HepG2 (cell line): Measurements from ENCODE around the gene WDR82. TPM values are rescaled to one million over a fixed set of nuclear protein-coding genes. Genes with fewer than 3 reads are reported as not detected.

Experiments used
- ATAC-seq: fragments of 200-7000 bp; cut with Tn5 transposase; 3 replicates; pipeline ENCODE4 v1.9.1; 2020; ENCODE audit warnings: mild to moderate bottlenecking, moderate library complexity
- BruUV-seq: library from RNA; stranded (reverse); fragments of 400-500 nt; replicated peaks from 2 replicates; lab custom pipeline; 2021; lab: Mats Ljungman, UMichigan
- CTCF ChIA-PET: fragments of 300-600 bp; formaldehyde crosslinking; extraction: SDS; loops from one replicate; lab custom pipeline; 2021; ENCODE audit warnings: low total read pairs, inconsistent platforms, low intra/inter-chr PET ratio; lab: Yijun Ruan, JAX
- POLR2A ChIA-PET: fragments of 350-600 bp; sonication (Branson Sonifier 250); formaldehyde crosslinking; loops from one replicate; lab custom pipeline; 2020; ENCODE audit warnings: antibody characterized with exemption, inconsistent platforms; lab: Yijun Ruan, JAX
- DNase-seq: peaks from one replicate; pipeline ENCODE4 v3.0.0-alpha.2; 2015; ENCODE audit warnings: low spot score
- FAIRE-seq: peaks from 3 replicates; lab custom pipeline; 2011; peaks lifted over from hg19 to GRCh38; lab: Jason Lieb, UNC
- H2AFZ ChIP-seq: one replicate; pipeline ENCODE4 v1.6.1; 2011; ENCODE audit warnings: low read length, inconsistent platforms
- H3K27ac ChIP-seq: fragments of 300-600 bp; 3 replicates; pipeline ENCODE4 v1.8.0; 2011; ENCODE audit warnings: mixed run types, mild to moderate bottlenecking, mixed read lengths, low read length, inconsistent platforms; ENCODE audit not compliant: insufficient read depth; ENCODE audit errors: extremely low read length
- H3K27me3 ChIP-seq, 2 experiments: fragments of 200-600 bp in 1 of 2; 2 replicates in 1 of 2; 3 replicates in 1 of 2; pipeline versions ENCODE4 v1.6.0 to v1.8.0; 2011; ENCODE audit warnings: low read length in 2 of 2, mild to moderate bottlenecking in 2 of 2, moderate library complexity in 2 of 2, inconsistent platforms in 1 of 2; ENCODE audit not compliant: insufficient read depth in 2 of 2, control insufficient read depth in 1 of 2
- H3K36me3 ChIP-seq, 2 experiments: fragments of 200-600 bp in 1 of 2; replicated peaks in 1 of 2; 2 replicates in 1 of 2; 3 replicates in 1 of 2; pipeline versions ENCODE4 v1.5.1 to v1.8.0; 2011; ENCODE audit warnings: low read length in 2 of 2, inconsistent platforms in 1 of 2; ENCODE audit not compliant: insufficient read depth in 2 of 2, control insufficient read depth in 1 of 2
- H3K4me1 ChIP-seq: 2 replicates; pipeline ENCODE4 v1.5.1; 2012; ENCODE audit warnings: low read length, inconsistent platforms; ENCODE audit not compliant: insufficient read depth
- H3K4me2 ChIP-seq: 2 replicates; pipeline ENCODE4 v1.6.0; 2011; ENCODE audit warnings: low read depth, low read length, inconsistent platforms
- H3K4me3 ChIP-seq, 3 experiments: fragments of 200-600 bp in 1 of 3; sonication (generic), shearing (Covaris generic) in 1 of 3; replicated peaks in 1 of 3; 2 replicates each; pipeline ENCODE4 v1.5.1; 2011 to 2016; ENCODE audit warnings: low read length in 3 of 3, inconsistent platforms in 2 of 3, low read depth in 2 of 3, mild to moderate bottlenecking in 2 of 3, control low read depth in 1 of 3, mixed read lengths in 1 of 3; ENCODE audit not compliant: insufficient read depth in 1 of 3
- H3K79me2 ChIP-seq: one replicate; pipeline ENCODE4 v1.6.1; 2011; ENCODE audit warnings: low read length, inconsistent platforms; ENCODE audit not compliant: insufficient read depth
- H3K9ac ChIP-seq: 2 replicates; pipeline ENCODE4 v1.6.0; 2011; ENCODE audit warnings: mild to moderate bottlenecking, low read depth, low read length, inconsistent platforms; ENCODE audit not compliant: insufficient read depth
- H3K9me3 ChIP-seq: 2 replicates; pipeline ENCODE4 v1.5.1; 2012; ENCODE audit warnings: mild to moderate bottlenecking, low read length
- H4K20me1 ChIP-seq: 2 replicates; pipeline ENCODE4 v1.6.0; 2011; ENCODE audit warnings: inconsistent platforms, mild to moderate bottlenecking, low read length, moderate library complexity; ENCODE audit not compliant: insufficient read depth
- AHR ChIP-seq: IDR thresholded peaks from 2 replicates; pipeline ENCODE4 v1.6.1; 2018; ENCODE audit warnings: missing genetic modification reagents, missing compliant biosample characterization
- ARHGAP35 ChIP-seq: sonication (generic); formaldehyde crosslinking; IDR thresholded peaks from 2 replicates; pipeline ENCODE4 v1.9.0; 2022; ENCODE audit warnings: mild to moderate bottlenecking, inconsistent platforms, moderate library complexity, missing genetic modification reagents, borderline replicate concordance
- CBX5 ChIP-seq: sonication (generic); formaldehyde crosslinking; IDR thresholded peaks from 2 replicates; pipeline ENCODE4 v1.4.0; 2020; ENCODE audit warnings: missing genetic modification reagents, borderline replicate concordance
- GTF2F1 ChIP-seq: fragments of 150-350 bp; IDR thresholded peaks from 2 replicates; pipeline ENCODE4 v1.6.1; 2014; ENCODE audit warnings: low read length
- MTA1 ChIP-seq: sonication (generic); formaldehyde crosslinking; IDR thresholded peaks from 2 replicates; pipeline ENCODE4 v1.4.0; 2020; ENCODE audit warnings: missing genetic modification reagents, mild to moderate bottlenecking, borderline replicate concordance
- MTA3 ChIP-seq: sonication (generic); formaldehyde crosslinking; IDR thresholded peaks from 2 replicates; pipeline ENCODE4 v1.4.0; 2020; ENCODE audit warnings: missing genetic modification reagents
- PLRG1 ChIP-seq: fragments of 450-650 bp; conservative IDR thresholded peaks from 2 replicates; pipeline ENCODE4 v1.6.1; 2016
- RNF2 ChIP-seq: fragments of 450-650 bp; conservative IDR thresholded peaks from 2 replicates; pipeline ENCODE4 v1.6.1; 2016; ENCODE audit warnings: low read depth
- SUZ12 ChIP-seq: fragments of 150-350 bp; IDR thresholded peaks from 2 replicates; pipeline ENCODE4 v1.6.1; 2014; ENCODE audit warnings: low read depth, low read length
- U2AF1 ChIP-seq: fragments of 200-400 bp; formaldehyde crosslinking; optimal IDR thresholded peaks from 2 replicates; pipeline ENCODE3; 2017; ENCODE audit warnings: mild to moderate bottlenecking, low read depth, low read length
- ZFAT ChIP-seq: sonication (generic); formaldehyde crosslinking; conservative IDR thresholded peaks from 2 replicates; pipeline ENCODE4 v1.8.1; 2023; ENCODE audit warnings: missing genetic modification reagents, inconsistent platforms
- ZNF101 ChIP-seq: sonication (generic); formaldehyde crosslinking; IDR thresholded peaks from 2 replicates; pipeline ENCODE4 v1.4.0; 2020; ENCODE audit warnings: mild to moderate bottlenecking, low read depth, missing genetic modification reagents, borderline replicate concordance
- ZNF253 ChIP-seq: sonication (generic); formaldehyde crosslinking; IDR thresholded peaks from 2 replicates; pipeline ENCODE4 v1.8.0; 2022; ENCODE audit warnings: mild to moderate bottlenecking, missing genetic modification reagents, borderline replicate concordance
- ZNF350 ChIP-seq: sonication (generic); formaldehyde crosslinking; IDR thresholded peaks from 2 replicates; pipeline ENCODE4 v1.4.0; 2020; ENCODE audit warnings: mild to moderate bottlenecking, low read depth, missing genetic modification reagents, borderline replicate concordance
- ZNF547 ChIP-seq: sonication (generic); formaldehyde crosslinking; IDR thresholded peaks from 2 replicates; pipeline ENCODE4 v1.5.1; 2020; ENCODE audit warnings: mild to moderate bottlenecking, missing genetic modification reagents
- ZNF557 ChIP-seq: sonication (generic); formaldehyde crosslinking; IDR thresholded peaks from 2 replicates; pipeline ENCODE4 v1.4.0; 2020; ENCODE audit warnings: missing genetic modification reagents
- ZNF577 ChIP-seq: sonication (generic); formaldehyde crosslinking; IDR thresholded peaks from 2 replicates; pipeline ENCODE4 v1.4.0; 2020; ENCODE audit warnings: mild to moderate bottlenecking, low read depth, missing genetic modification reagents, borderline replicate concordance
- ZNF841 ChIP-seq: sonication (generic); formaldehyde crosslinking; IDR thresholded peaks from 2 replicates; pipeline ENCODE4 v1.8.1; 2023; ENCODE audit warnings: missing genetic modification reagents, borderline replicate concordance
- WGBS: methylation state at CpG from one replicate; pipeline ENCODE4 v1.1.6; 2017; ENCODE audit warnings: low lambda C conversion rate; 5-methylcytosine and 5-hydroxymethylcytosine counted together
- in situ Hi-C: cut with HindIII; loops from 2 replicates; pipeline ENCODE4 v1.10.0; 2017; ENCODE audit warnings: low pct_unique_long_range_greater_than_20kb; ENCODE audit not compliant: extremely low pct_ligation_motif_present
- intact Hi-C: fragments of 100-400 bp; cut with micrococcal nuclease; formaldehyde crosslinking; loops from one replicate; pipeline ENCODE4 v1.10.0; 2022; ENCODE audit not compliant: unreplicated experiment
- polyA plus RNA-seq, 8 experiments: library from polyadenylated mRNA; depleted of rRNA in 3 of 8; stranded (reverse) in 7 of 8; unstranded in 1 of 8; fragments of >200 nt; fragmentation: Illumina TruSeq in 4 of 8; extraction: Trizol in 4 of 8; gene quantifications; 2 replicates each; pipeline versions ENCODE4 v1.2.1 to v1.2.3, GENCODE V29; 2011 to 2016; ENCODE audit warnings: low read depth in 4 of 8, missing spikeins in 1 of 8, mixed read lengths in 1 of 8; ENCODE audit not compliant: insufficient read depth in 1 of 8
- total RNA-seq, 5 experiments: library from RNA; depleted of rRNA; stranded (reverse); fragments of >200 nt; fragmentation: Illumina TruSeq; extraction: Trizol; gene quantifications; 2 replicates each; pipeline ENCODE4 v1.2.3, GENCODE V29; 2016; ENCODE audit warnings: low read depth in 1 of 5
- TF ChIP-seq, protein P1 (sequence below): sonication (generic); formaldehyde crosslinking; IDR thresholded peaks from 2 replicates; pipeline ENCODE4 v1.8.0; 2022; ENCODE audit warnings: mild to moderate bottlenecking, missing genetic modification reagents; ENCODE audit not compliant: insufficient replicate concordance
- TF ChIP-seq, protein P2 (sequence below): sonication (generic); formaldehyde crosslinking; conservative IDR thresholded peaks from 2 replicates; pipeline ENCODE4 v1.8.0; 2022; ENCODE audit warnings: mild to moderate bottlenecking, moderate library complexity, missing genetic modification reagents
- TF ChIP-seq, protein P3 (sequence below): sonication (generic); formaldehyde crosslinking; IDR thresholded peaks from 2 replicates; pipeline ENCODE4 v1.5.0; 2020; ENCODE audit warnings: missing genetic modification reagents, mild to moderate bottlenecking, borderline replicate concordance

WDR82 gene
- total and polyA plus RNA-seq, 2 of the 13 experiments (the other 11 are each of a cell fraction or from before 2014, with no cell fraction given): 39.1 to 59.5 TPM

DNA sequence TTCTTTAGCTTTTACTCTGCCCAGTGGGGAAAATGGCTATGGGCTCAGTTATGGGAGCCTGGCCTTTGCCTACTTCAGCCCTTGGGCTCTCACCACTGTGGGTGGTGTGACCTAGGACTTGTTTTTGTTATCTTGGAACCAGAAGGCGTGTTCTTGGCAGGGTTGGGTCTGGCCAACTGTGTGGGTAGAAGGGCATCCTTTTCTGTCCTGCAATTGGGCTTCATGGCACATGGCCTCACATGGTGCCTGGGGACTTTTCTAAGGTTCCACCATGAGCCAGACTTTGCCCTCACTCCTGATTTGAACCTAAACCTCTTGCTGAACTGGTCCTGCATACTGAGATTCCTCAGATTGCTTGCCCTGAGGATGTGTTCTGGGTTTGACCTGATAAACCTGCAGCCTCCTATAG, 10.9 kb upstream of the WDR82 start:
- Histone ChIP-seq H3K4me2 (peak overlapping the region; percentile 97), H3K9ac (peak overlapping the region; percentile 99), H3K79me2 (peaks cover 28% of the 10 kb centered on the region), H3K27me3 (no peaks in the 10 kb centered on the region; a peak in 1 of 5 replicates), H3K27ac (peak overlapping the region; percentile 96), H2AFZ (no peak overlapping the region), H3K4me3 (peak overlapping the region; percentile 11 to 97 (median 78); a peak in 5 of 6 replicates), H3K9me3 (no peaks in the 10 kb centered on the region), H3K36me3 (peaks cover 11 to 22% of the 10 kb centered on the region in 2 experiments; a peak in 4 of 5 replicates), H3K4me1 (peaks cover 65% of the 10 kb centered on the region), H4K20me1 (peaks cover 23% of the 10 kb centered on the region)
- in situ Hi-C loops: no loop called here
- FAIRE-seq: no peak
- DNase-seq: no peak
- CTCF ChIA-PET: interaction anchor here (3.8 kb wide), 1 partner anchor 50 kb away, joined by 49 read pairs; no protein-coding TSS in a partner anchor
- no peak; the same call in 2 of the 3 replicates for ATAC-seq
- no TSS peak for BruUV-seq
- intact Hi-C loops: loop anchor here (5.0 to 10.0 kb wide), 2 partner anchors 52 to 475 kb away; partner anchors contain the start of gene TWF2
- WGBS: 33% methylated on average over 1 of the region's 1 CpG
- POLR2A ChIA-PET: interaction anchor here (0.7 to 9.0 kb wide), 27 partner anchors 8 to 804 kb away, joined by 3 to 165 read pairs (median 7); partner anchors contain the start of genes POC1A, PPM1M, SEMA3G and TWF2
- TF ChIP-seq MTA1 (CRISPR knock-in tag) (0 out of 2 replicates have a peak, but pooled peaks have one; percentile 1), ZNF841 (CRISPR knock-in tag) (no peak), MTA3 (CRISPR knock-in tag) (no peak), GTF2F1 (no peak), ZFAT (no peak), ZNF577 (CRISPR knock-in tag) (no peak), AHR (no peak), U2AF1 (no peak), ZNF253 (no peak), RNF2 (no peak), ARHGAP35 (CRISPR knock-in tag) (no peak), PLRG1 (no peak), ZNF547 (CRISPR knock-in tag) (no peak), CBX5 (no peak), ZNF557 (no peak), SUZ12 (no peak), ZNF350 (CRISPR knock-in tag) (no peak), ZNF101 (CRISPR knock-in tag) (no peak; the same call in 1 of the 2 replicates)
- TF ChIP-seq, protein P1, sequence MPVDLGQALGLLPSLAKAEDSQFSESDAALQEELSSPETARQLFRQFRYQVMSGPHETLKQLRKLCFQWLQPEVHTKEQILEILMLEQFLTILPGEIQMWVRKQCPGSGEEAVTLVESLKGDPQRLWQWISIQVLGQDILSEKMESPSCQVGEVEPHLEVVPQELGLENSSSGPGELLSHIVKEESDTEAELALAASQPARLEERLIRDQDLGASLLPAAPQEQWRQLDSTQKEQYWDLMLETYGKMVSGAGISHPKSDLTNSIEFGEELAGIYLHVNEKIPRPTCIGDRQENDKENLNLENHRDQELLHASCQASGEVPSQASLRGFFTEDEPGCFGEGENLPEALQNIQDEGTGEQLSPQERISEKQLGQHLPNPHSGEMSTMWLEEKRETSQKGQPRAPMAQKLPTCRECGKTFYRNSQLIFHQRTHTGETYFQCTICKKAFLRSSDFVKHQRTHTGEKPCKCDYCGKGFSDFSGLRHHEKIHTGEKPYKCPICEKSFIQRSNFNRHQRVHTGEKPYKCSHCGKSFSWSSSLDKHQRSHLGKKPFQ (CRISPR knock-in tag): peak; percentile 57
- TF ChIP-seq, protein P2, sequence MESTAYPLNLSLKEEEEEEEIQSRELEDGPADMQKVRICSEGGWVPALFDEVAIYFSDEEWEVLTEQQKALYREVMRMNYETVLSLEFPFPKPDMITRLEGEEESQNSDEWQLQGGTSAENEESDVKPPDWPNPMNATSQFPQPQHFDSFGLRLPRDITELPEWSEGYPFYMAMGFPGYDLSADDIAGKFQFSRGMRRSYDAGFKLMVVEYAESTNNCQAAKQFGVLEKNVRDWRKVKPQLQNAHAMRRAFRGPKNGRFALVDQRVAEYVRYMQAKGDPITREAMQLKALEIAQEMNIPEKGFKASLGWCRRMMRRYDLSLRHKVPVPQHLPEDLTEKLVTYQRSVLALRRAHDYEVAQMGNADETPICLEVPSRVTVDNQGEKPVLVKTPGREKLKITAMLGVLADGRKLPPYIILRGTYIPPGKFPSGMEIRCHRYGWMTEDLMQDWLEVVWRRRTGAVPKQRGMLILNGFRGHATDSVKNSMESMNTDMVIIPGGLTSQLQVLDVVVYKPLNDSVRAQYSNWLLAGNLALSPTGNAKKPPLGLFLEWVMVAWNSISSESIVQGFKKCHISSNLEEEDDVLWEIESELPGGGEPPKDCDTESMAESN (CRISPR knock-in tag): no peak
- TF ChIP-seq, protein P3, sequence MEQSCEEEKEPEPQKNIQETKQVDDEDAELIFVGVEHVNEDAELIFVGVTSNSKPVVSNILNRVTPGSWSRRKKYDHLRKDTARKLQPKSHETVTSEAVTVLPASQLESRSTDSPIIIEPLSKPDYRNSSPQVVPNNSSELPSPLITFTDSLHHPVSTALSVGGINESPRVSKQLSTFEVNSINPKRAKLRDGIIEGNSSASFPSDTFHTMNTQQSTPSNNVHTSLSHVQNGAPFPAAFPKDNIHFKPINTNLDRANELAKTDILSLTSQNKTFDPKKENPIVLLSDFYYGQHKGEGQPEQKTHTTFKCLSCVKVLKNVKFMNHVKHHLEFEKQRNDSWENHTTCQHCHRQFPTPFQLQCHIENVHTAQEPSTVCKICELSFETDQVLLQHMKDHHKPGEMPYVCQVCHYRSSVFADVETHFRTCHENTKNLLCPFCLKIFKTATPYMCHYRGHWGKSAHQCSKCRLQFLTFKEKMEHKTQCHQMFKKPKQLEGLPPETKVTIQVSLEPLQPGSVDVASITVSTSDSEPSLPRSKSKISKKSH (CRISPR knock-in tag): peak; percentile 36; the same call in 1 of the 2 replicates
